Brain microvascular endothelial cell (primary cell): ENCODE measurements around the gene RBM38.

Experiments used
- DNase-seq: peaks from one replicate; pipeline ENCODE4 v3.0.0-alpha.2; 2020
- H3K27ac ChIP-seq: fragments of 250-450 bp; sonication (Bioruptor Pico); 2 replicates; pipeline ENCODE4 v1.5.1; 2020; ENCODE audit warnings: mild to moderate bottlenecking, moderate library complexity
- H3K27me3 ChIP-seq: fragments of 250-450 bp; sonication (Bioruptor Pico); replicated peaks from 2 replicates; pipeline ENCODE4 v1.5.1; 2020; ENCODE audit warnings: mild to moderate bottlenecking
- H3K36me3 ChIP-seq: fragments of 250-450 bp; sonication (Bioruptor Pico); replicated peaks from 2 replicates; pipeline ENCODE4 v1.5.1; 2020; ENCODE audit warnings: mild to moderate bottlenecking
- H3K4me3 ChIP-seq: 2 replicates; pipeline ENCODE4 v1.5.1; 2011; ENCODE audit warnings: low read depth, mild to moderate bottlenecking, control low read depth, low read length, moderate library complexity
- in situ Hi-C: cut with HindIII; loops from 2 replicates; pipeline ENCODE4 v1.10.0; 2017; ENCODE audit warnings: low sequenced_read_pairs, low pct_ligation_motif_present
- TF ChIP-seq, protein P1 (sequence below): IDR thresholded peaks from 2 replicates; pipeline ENCODE4 v1.5.1; 2011; ENCODE audit warnings: low read depth, mild to moderate bottlenecking, moderate library complexity, low read length, control low read depth, inconsistent platforms; ENCODE audit errors: missing control alignments

Gene RBM38

DNA sequence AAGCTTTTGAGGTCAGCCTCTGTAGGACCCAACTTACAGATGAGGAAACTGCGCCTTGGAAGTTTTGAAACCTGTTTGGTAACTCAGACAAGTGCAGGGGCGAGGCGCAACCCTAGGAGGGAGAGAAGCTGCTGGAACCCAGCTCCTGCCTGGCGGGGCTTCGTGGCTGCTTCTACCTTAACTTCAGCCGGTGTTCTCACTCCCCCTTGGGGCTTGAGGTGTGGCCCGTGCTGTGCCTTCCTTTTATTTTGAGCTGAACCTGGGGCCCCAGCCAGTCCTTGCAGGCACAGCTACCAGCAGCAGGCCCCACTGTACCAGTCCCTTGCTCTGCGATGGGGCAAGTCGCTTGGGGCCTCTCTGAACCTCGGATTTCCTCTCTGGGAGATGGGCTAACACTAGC is 12.0 kb downstream of the RBM38 start:
- H3K27ac ChIP-seq: no peak overlapping the region

GRCh38 chr20:57404006-57404405 is 12.8 kb downstream of the RBM38 start:
- H3K27ac ChIP-seq: no peak overlapping the region
- in situ Hi-C loops: no loop called here
- H3K36me3 ChIP-seq: peaks cover 2% of the 10 kb centered on the region
- no peak for DNase-seq
- H3K27me3 ChIP-seq: no peaks in the 10 kb centered on the region
- TF ChIP-seq, protein P1, sequence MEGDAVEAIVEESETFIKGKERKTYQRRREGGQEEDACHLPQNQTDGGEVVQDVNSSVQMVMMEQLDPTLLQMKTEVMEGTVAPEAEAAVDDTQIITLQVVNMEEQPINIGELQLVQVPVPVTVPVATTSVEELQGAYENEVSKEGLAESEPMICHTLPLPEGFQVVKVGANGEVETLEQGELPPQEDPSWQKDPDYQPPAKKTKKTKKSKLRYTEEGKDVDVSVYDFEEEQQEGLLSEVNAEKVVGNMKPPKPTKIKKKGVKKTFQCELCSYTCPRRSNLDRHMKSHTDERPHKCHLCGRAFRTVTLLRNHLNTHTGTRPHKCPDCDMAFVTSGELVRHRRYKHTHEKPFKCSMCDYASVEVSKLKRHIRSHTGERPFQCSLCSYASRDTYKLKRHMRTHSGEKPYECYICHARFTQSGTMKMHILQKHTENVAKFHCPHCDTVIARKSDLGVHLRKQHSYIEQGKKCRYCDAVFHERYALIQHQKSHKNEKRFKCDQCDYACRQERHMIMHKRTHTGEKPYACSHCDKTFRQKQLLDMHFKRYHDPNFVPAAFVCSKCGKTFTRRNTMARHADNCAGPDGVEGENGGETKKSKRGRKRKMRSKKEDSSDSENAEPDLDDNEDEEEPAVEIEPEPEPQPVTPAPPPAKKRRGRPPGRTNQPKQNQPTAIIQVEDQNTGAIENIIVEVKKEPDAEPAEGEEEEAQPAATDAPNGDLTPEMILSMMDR: no peak
- H3K4me3 ChIP-seq: no peak overlapping the region

More for the DNA sequence above, 12.0 kb downstream of the RBM38 start:
- H3K4me3 ChIP-seq: no peak overlapping the region
- H3K36me3 ChIP-seq: no peaks in the 10 kb centered on the region
- H3K27me3 ChIP-seq: no peaks in the 10 kb centered on the region
- in situ Hi-C loops: no loop called here
- DNase-seq: no peak
- TF ChIP-seq, protein P1: no peak

GRCh38 chr20:57404419-57405072 is 13.3 kb downstream of the RBM38 start:
- Histone ChIP-seq H3K27me3 (no peaks in the 10 kb centered on the region), H3K36me3 (peaks cover 2% of the 10 kb centered on the region), H3K27ac (no peak overlapping the region), H3K4me3 (no peak overlapping the region)
- DNase-seq: no peak
- TF ChIP-seq, protein P1: no peak
- in situ Hi-C loops: no loop called here

DNA sequence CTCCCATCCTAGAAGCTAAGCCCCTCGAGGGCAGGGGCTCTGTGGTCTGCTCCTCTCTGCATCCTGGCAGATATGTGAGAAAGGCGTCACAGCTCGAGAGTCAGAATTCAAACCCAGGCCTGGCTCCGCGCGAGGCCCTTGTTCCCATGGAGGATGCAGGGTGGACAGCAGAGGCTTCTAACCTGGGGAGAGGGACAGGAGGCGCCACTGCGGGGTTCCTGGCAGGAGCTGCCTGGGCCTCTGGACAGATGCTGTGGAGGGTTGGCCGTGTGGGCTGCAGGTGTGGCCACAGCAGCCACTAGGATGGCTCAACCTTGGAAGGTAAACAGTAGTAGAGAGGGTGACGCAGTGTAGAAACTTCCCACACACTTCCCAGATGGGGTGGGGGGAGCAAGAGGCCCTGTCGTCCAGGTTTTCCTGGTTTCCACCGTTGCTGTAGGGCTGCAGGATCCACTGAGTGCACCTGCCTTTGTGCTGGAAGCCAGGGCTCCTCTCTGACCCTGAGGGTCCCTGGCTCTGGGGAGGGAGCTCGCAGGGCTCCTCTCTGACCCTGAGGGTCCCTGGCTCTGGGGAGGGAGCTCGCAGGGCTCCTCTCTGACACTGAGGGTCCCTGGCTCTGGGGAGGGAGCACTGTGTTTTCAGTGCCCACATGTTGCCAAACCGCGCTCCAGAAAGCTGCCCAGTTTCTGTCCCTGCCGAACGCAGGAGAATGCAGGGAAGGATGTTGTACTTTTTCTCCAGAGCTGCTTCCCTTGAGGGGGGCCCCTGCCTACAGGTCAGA is 14.2 kb downstream of the RBM38 start:
- peaks cover 2% of the 10 kb centered on the region for H3K36me3 ChIP-seq
- in situ Hi-C loops: no loop called here
- no peak for DNase-seq

DNA sequence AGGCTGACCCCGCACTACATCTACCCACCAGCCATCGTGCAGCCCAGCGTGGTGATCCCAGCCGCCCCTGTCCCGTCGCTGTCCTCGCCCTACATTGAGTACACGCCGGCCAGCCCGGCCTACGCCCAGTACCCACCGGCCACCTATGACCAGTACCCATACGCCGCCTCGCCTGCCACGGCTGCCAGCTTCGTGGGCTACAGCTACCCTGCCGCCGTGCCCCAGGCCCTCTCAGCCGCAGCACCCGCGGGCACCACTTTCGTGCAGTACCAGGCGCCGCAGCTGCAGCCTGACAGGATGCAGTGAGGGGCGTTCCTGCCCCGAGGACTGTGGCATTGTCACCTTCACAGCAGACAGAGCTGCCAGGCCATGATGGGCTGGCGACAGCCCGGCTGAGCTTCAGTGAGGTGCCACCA is 16.4 kb downstream of the RBM38 start:
- TF ChIP-seq, protein P1: no peak
- no peaks in the 10 kb centered on the region for H3K27me3 ChIP-seq
- in situ Hi-C loops: no loop called here
- peaks cover 2% of the 10 kb centered on the region for H3K36me3 ChIP-seq
- DNase-seq: no peak
- no peak overlapping the region for H3K4me3 ChIP-seq
- H3K27ac ChIP-seq: no peak overlapping the region

More for the DNA sequence above, 14.2 kb downstream of the RBM38 start:
- Histone ChIP-seq H3K27ac (no peak overlapping the region), H3K27me3 (no peaks in the 10 kb centered on the region), H3K4me3 (no peak overlapping the region)
- TF ChIP-seq, protein P1: no peak
